C4-2B (cell line): ENCODE results near the gene HLX.

Source experiments
- H3K27ac ChIP-seq: fragments of 450-650 bp; 2 replicates; pipeline ENCODE4 v1.5.1; 2017
- ZFX ChIP-seq: fragments of 450-650 bp; IDR thresholded peaks from 2 replicates; pipeline ENCODE4 v1.6.1; 2017
- TF ChIP-seq, protein P1 (sequence below): fragments of 450-650 bp; conservative IDR thresholded peaks from 2 replicates; pipeline ENCODE4 v1.5.1; 2017; ENCODE audit warnings: mild to moderate bottlenecking

HLX gene

GRCh38 chr1:220902916-220903315 is 23.7 kb downstream of the HLX start:
- H3K27ac ChIP-seq: no peak overlapping the region
- no peak for TF ChIP-seq ZFX
- TF ChIP-seq, protein P1, sequence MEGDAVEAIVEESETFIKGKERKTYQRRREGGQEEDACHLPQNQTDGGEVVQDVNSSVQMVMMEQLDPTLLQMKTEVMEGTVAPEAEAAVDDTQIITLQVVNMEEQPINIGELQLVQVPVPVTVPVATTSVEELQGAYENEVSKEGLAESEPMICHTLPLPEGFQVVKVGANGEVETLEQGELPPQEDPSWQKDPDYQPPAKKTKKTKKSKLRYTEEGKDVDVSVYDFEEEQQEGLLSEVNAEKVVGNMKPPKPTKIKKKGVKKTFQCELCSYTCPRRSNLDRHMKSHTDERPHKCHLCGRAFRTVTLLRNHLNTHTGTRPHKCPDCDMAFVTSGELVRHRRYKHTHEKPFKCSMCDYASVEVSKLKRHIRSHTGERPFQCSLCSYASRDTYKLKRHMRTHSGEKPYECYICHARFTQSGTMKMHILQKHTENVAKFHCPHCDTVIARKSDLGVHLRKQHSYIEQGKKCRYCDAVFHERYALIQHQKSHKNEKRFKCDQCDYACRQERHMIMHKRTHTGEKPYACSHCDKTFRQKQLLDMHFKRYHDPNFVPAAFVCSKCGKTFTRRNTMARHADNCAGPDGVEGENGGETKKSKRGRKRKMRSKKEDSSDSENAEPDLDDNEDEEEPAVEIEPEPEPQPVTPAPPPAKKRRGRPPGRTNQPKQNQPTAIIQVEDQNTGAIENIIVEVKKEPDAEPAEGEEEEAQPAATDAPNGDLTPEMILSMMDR: no peak

GRCh38 chr1:220904876-220905275 is 25.6 kb downstream of the HLX start:
- H3K27ac ChIP-seq: 0 out of 2 replicates have a peak overlapping the region, but pooled peaks have one; percentile 13
- TF ChIP-seq ZFX: no peak
- TF ChIP-seq, protein P1: no peak

GRCh38 chr1:220905650-220906560 is 26.7 kb downstream of the HLX start:
- H3K27ac ChIP-seq: peak overlapping the region; percentile 94
- TF ChIP-seq ZFX: no peak
- TF ChIP-seq, protein P1: no peak

DNA sequence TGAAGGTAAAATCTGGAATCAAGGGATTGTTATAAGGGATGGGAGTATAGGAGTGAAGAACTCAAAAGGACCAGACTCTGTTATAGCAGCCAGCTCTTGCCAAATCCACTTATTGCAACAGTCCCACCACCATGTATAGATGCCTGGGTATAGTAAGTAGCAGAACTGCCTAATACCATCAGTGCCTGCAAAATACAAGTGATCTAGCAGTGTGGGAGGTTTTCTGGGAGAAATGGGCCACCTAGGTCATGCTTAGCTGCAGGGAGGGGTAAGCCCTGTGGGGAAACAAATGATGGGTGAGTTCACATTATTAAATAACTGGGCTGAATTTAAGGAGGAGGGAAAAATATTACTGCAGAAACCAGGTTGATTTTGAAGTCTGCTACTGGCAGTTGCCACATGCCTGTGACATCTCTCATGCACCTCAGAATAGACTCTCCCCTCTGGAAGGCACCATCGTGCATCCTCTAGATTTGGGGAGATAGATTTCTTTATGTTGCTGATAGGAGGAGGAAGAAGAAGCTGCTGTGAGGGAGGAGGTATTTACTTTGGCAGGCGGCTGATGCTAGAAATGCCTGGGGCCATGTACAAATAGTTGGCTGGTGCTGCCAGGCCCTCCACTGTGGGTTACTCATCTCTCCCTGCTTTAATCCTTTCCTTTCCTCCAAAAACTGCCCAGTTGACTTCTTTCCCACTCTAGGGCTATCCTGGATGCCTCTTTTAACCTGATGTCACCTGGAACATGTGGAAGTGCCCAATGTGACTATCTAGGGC is 27.5 kb downstream of the HLX start:
- TF ChIP-seq ZFX: no peak
- H3K27ac ChIP-seq: peak overlapping the region; percentile 94

DNA sequence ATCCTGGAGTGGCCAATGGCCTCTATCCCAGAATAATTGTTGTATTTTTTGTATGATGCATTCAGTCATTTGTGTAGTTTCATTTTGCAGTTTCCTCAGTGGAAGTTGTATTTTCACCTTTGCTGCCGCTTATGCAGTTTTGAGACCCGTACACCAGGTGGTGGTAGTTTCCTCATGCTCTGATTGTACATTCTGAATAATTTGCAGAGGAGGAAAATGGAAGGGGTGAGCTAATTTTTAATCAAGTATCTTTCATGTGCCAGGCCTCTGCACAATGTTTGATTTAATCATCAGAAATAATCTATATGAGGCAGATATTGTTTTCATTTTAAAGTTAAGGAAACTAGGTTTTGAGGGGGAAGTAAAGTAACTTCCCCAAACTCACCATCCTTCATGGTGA is 29.5 kb downstream of the HLX start:
- H3K27ac ChIP-seq: no peak overlapping the region; the same call in 1 of the 2 replicates
- TF ChIP-seq ZFX: no peak
- TF ChIP-seq, protein P1: peak; percentile 72

- no peak for TF ChIP-seq ZFX
- TF ChIP-seq, protein P1: no peak
- H3K27ac ChIP-seq: no peak overlapping the region
Observed at GRCh38 chr1:220910021-220910420, 30.8 kb downstream of the HLX start.

- TF ChIP-seq ZFX: no peak
- TF ChIP-seq, protein P1: no peak
- H3K27ac ChIP-seq: peak overlapping the region; percentile 19; the same call in 1 of the 2 replicates
Observed at GRCh38 chr1:220914283-220915116, 35.3 kb downstream of the HLX start.
